Neural cell (in vitro differentiated cells): ENCODE data around the gene SLC12A3. TPM values are rescaled to one million over a fixed set of nuclear protein-coding genes. Genes with fewer than 3 reads are reported as not detected.

Experiments
- H2AFZ ChIP-seq: fragments of 200-600, 300-800 bp; sonication (generic), shearing (Covaris generic); 2 replicates; pipeline ENCODE4 v1.6.0; 2014; ENCODE audit warnings: low read depth, mild to moderate bottlenecking, antibody characterized with exemption, low read length, moderate library complexity
- H3F3A ChIP-seq: fragments of 200-600 bp; shearing (Covaris generic); 2 replicates; pipeline ENCODE4 v1.6.1; 2016; ENCODE audit warnings: mild to moderate bottlenecking, moderate library complexity, mixed read lengths, antibody characterized with exemption, low read length; ENCODE audit not compliant: insufficient read depth, poor library complexity, severe bottlenecking
- H3K27ac ChIP-seq: fragments of 200-600, 300-800 bp; sonication (generic), shearing (Covaris generic); 2 replicates; pipeline ENCODE4 v1.5.1; 2014; ENCODE audit warnings: mild to moderate bottlenecking, low read length, moderate library complexity
- H3K27me3 ChIP-seq: fragments of 300-800, 200-600 bp; sonication (generic), shearing (Covaris generic); 2 replicates; pipeline ENCODE4 v1.6.0; 2014; ENCODE audit warnings: mild to moderate bottlenecking, low read depth, low read length, moderate library complexity; ENCODE audit not compliant: insufficient read depth
- H3K36me3 ChIP-seq: fragments of 300-800, 200-600 bp; sonication (generic), shearing (Covaris generic); 2 replicates; pipeline ENCODE4 v1.5.1; 2014; ENCODE audit warnings: mild to moderate bottlenecking, antibody characterized with exemption, low read length, moderate library complexity; ENCODE audit not compliant: insufficient read depth
- H3K4me2 ChIP-seq: fragments of 300-800, 200-600 bp; sonication (generic), shearing (Covaris generic); 2 replicates; pipeline ENCODE4 v1.6.0; 2014; ENCODE audit warnings: mild to moderate bottlenecking, low read length
- H3K4me3 ChIP-seq: fragments of 300-800, 200-600 bp; sonication (generic), shearing (Covaris generic); 2 replicates; pipeline ENCODE4 v1.5.1; 2014; ENCODE audit warnings: mild to moderate bottlenecking, low read length, moderate library complexity
- H3K79me2 ChIP-seq: fragments of 200-600 bp; shearing (Covaris generic); replicated peaks from 2 replicates; pipeline ENCODE4 v1.6.0; 2014; ENCODE audit warnings: mild to moderate bottlenecking, low read length, moderate library complexity; ENCODE audit not compliant: insufficient read depth
- H3K9ac ChIP-seq: fragments of 300-800, 200-600 bp; sonication (generic), shearing (Covaris generic); 2 replicates; pipeline ENCODE4 v1.6.1; 2016; ENCODE audit warnings: mild to moderate bottlenecking, low read length, mixed read lengths
- H3K9me2 ChIP-seq: fragments of 200-600 bp; shearing (Covaris generic); 2 replicates; pipeline ENCODE4 v1.6.1; 2016; ENCODE audit warnings: mild to moderate bottlenecking, low read length, mixed read lengths; ENCODE audit not compliant: insufficient read depth
- H3K9me3 ChIP-seq: fragments of 200-600, 300-800 bp; sonication (generic), shearing (Covaris generic); 2 replicates; pipeline ENCODE4 v1.6.1; 2016; ENCODE audit warnings: mild to moderate bottlenecking, mixed run types, low read length, moderate library complexity, mixed read lengths
- H4K20me1 ChIP-seq: fragments of 200-600 bp; shearing (Covaris generic); 2 replicates; pipeline ENCODE4 v1.6.1; 2016; ENCODE audit warnings: mild to moderate bottlenecking, mixed run types; ENCODE audit not compliant: insufficient read depth
- EP300 ChIP-seq: fragments of 450-650 bp; conservative IDR thresholded peaks from 2 replicates; pipeline ENCODE4 v1.6.1; 2014; ENCODE audit warnings: antibody characterized with exemption, mild to moderate bottlenecking, moderate library complexity; ENCODE audit not compliant: poor library complexity, severe bottlenecking
- EZH2 ChIP-seq: fragments of 200-600, 300-800 bp; shearing (Covaris generic), sonication (generic); IDR thresholded peaks from 2 replicates; pipeline ENCODE4 v1.6.1; 2014; ENCODE audit warnings: antibody characterized with exemption, low read length, borderline replicate concordance, mild to moderate bottlenecking; ENCODE audit not compliant: insufficient read depth, poor library complexity, severe bottlenecking
- MXI1 ChIP-seq: fragments of 450-650 bp; conservative IDR thresholded peaks from 2 replicates; pipeline ENCODE4 v1.6.1; 2014; ENCODE audit warnings: antibody characterized with exemption, mild to moderate bottlenecking; ENCODE audit not compliant: poor library complexity, severe bottlenecking
- POLR2AphosphoS5 ChIP-seq: IDR thresholded peaks from 2 replicates; pipeline ENCODE4 v1.6.1; 2012
- RAD21 ChIP-seq: fragments of 450-650 bp; conservative IDR thresholded peaks from 2 replicates; pipeline ENCODE4 v1.6.1; 2014; ENCODE audit warnings: antibody characterized with exemption, mild to moderate bottlenecking, moderate library complexity
- SMC3 ChIP-seq: fragments of 450-650 bp; conservative IDR thresholded peaks from 2 replicates; pipeline ENCODE4 v1.6.1; 2014; ENCODE audit warnings: antibody characterized with exemption, mild to moderate bottlenecking, moderate library complexity; ENCODE audit not compliant: poor library complexity
- TAF1 ChIP-seq: IDR thresholded peaks from 2 replicates; pipeline ENCODE4 v1.6.1; 2012; ENCODE audit warnings: low read depth
- polyA minus RNA-seq: library from RNA; depleted of rRNA, polyadenylated mRNA; stranded (reverse); fragments of >200 nt; gene quantifications from 2 replicates; pipeline ENCODE4 v1.2.3, GENCODE V29; 2014
- polyA plus RNA-seq: library from polyadenylated mRNA; depleted of rRNA; stranded (reverse); fragments of >200 nt; gene quantifications from 2 replicates; pipeline ENCODE4 v1.2.3, GENCODE V29; 2014
- TF ChIP-seq, protein P1 (sequence below): IDR thresholded peaks from 2 replicates; pipeline ENCODE4 v1.6.1; 2012; ENCODE audit warnings: borderline replicate concordance
- TF ChIP-seq, protein P2 (sequence below): fragments of 450-650 bp; IDR thresholded peaks from 2 replicates; pipeline ENCODE4 v1.5.1; 2014; ENCODE audit warnings: antibody characterized with exemption, mild to moderate bottlenecking, moderate library complexity; ENCODE audit not compliant: poor library complexity, severe bottlenecking

SLC12A3 gene
- polyA plus RNA-seq (0.09 TPM in 1 of 2 replicates, not detected in the other), polyA minus RNA-seq (not detected in 2 replicates)

DNA sequence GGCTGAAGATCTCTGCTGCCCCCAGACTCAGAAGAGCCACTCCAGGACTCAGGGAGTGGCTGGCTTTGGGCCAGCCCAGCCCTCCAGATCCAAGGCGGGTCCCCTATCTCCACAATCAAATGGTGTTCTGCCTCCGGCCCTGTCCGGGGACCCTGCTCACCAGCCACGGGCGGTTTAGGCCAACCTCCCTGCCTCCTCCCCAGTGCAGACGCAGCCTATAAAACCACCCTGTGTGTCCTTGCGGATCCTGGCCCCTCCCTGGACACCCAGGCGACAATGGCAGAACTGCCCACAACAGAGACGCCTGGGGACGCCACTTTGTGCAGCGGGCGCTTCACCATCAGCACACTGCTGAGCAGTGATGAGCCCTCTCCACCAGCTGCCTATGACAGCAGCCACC lies at the start of gene SLC12A3:
TSS of gene SLC12A3 (plus strand) at position 248 of the 400 bp plus-strand sequence. CDS start at position 277, 29 bp downstream.
- H3K9me2 ChIP-seq: no peaks in the 10 kb centered on the region
- no peak within 1 kb of the TSS for H3K4me3 ChIP-seq
- H3K79me2 ChIP-seq: no peaks in the 10 kb centered on the region
- H4K20me1 ChIP-seq: no peaks in the 10 kb centered on the region
- no peaks in the 10 kb centered on the region for H3K9me3 ChIP-seq
- H2AFZ ChIP-seq: no peak within 1 kb of the TSS
- TF ChIP-seq MXI1: no peak
- TF ChIP-seq POLR2AphosphoS5: no peak
- TF ChIP-seq TAF1: no peak
- no peak for TF ChIP-seq RAD21
- no peak for TF ChIP-seq EP300
- TF ChIP-seq, protein P1, sequence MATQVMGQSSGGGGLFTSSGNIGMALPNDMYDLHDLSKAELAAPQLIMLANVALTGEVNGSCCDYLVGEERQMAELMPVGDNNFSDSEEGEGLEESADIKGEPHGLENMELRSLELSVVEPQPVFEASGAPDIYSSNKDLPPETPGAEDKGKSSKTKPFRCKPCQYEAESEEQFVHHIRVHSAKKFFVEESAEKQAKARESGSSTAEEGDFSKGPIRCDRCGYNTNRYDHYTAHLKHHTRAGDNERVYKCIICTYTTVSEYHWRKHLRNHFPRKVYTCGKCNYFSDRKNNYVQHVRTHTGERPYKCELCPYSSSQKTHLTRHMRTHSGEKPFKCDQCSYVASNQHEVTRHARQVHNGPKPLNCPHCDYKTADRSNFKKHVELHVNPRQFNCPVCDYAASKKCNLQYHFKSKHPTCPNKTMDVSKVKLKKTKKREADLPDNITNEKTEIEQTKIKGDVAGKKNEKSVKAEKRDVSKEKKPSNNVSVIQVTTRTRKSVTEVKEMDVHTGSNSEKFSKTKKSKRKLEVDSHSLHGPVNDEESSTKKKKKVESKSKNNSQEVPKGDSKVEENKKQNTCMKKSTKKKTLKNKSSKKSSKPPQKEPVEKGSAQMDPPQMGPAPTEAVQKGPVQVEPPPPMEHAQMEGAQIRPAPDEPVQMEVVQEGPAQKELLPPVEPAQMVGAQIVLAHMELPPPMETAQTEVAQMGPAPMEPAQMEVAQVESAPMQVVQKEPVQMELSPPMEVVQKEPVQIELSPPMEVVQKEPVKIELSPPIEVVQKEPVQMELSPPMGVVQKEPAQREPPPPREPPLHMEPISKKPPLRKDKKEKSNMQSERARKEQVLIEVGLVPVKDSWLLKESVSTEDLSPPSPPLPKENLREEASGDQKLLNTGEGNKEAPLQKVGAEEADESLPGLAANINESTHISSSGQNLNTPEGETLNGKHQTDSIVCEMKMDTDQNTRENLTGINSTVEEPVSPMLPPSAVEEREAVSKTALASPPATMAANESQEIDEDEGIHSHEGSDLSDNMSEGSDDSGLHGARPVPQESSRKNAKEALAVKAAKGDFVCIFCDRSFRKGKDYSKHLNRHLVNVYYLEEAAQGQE: no peak
- TF ChIP-seq EZH2: no peak
- TF ChIP-seq, protein P2, sequence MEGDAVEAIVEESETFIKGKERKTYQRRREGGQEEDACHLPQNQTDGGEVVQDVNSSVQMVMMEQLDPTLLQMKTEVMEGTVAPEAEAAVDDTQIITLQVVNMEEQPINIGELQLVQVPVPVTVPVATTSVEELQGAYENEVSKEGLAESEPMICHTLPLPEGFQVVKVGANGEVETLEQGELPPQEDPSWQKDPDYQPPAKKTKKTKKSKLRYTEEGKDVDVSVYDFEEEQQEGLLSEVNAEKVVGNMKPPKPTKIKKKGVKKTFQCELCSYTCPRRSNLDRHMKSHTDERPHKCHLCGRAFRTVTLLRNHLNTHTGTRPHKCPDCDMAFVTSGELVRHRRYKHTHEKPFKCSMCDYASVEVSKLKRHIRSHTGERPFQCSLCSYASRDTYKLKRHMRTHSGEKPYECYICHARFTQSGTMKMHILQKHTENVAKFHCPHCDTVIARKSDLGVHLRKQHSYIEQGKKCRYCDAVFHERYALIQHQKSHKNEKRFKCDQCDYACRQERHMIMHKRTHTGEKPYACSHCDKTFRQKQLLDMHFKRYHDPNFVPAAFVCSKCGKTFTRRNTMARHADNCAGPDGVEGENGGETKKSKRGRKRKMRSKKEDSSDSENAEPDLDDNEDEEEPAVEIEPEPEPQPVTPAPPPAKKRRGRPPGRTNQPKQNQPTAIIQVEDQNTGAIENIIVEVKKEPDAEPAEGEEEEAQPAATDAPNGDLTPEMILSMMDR: no peak
- TF ChIP-seq SMC3: no peak
- H3K27ac ChIP-seq: no peak within 1 kb of the TSS
- no peak within 1 kb of the TSS for H3K4me2 ChIP-seq
- H3K9ac ChIP-seq: no peak within 1 kb of the TSS
- H3K27me3 ChIP-seq: no peaks in the 10 kb centered on the region
- no peaks in the 10 kb centered on the region for H3F3A ChIP-seq
- no peaks in the 10 kb centered on the region for H3K36me3 ChIP-seq

DNA sequence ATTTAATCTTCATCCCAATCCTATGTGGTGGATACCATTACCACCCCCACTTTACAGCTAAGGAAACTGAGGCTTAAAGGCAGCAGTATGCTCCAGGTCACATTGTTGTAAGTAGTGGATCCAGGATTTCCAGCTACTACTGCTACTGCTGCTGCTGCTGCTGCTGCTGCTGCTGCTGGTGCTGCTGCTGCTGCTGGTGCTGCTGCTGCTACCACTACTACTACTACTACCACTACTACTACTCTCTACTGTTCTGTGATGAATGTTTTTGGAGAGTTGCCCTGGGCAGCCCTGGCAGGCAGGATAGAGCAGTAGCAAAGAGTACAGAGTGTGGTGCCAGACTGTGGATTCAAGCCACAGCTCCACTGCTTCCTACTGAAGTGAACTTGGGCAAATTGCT lies 49.3 kb upstream of the SLC12A3 start:
- Histone ChIP-seq H3K79me2 (no peaks in the 10 kb centered on the region), H3K36me3 (peaks cover 8% of the 10 kb centered on the region), H3K9me3 (no peaks in the 10 kb centered on the region), H3K9ac (no peak overlapping the region), H3F3A (no peaks in the 10 kb centered on the region), H3K4me3 (no peak overlapping the region), H2AFZ (no peak overlapping the region), H4K20me1 (no peaks in the 10 kb centered on the region), H3K27ac (no peak overlapping the region), H3K4me2 (no peak overlapping the region), H3K9me2 (no peaks in the 10 kb centered on the region), H3K27me3 (no peaks in the 10 kb centered on the region)
- TF ChIP-seq, protein P2: no peak
- no peak for TF ChIP-seq TAF1
- TF ChIP-seq RAD21: no peak
- no peak for TF ChIP-seq EP300
- no peak for TF ChIP-seq EZH2
- TF ChIP-seq, protein P1: no peak
- no peak for TF ChIP-seq SMC3
- TF ChIP-seq POLR2AphosphoS5: no peak
- TF ChIP-seq MXI1: no peak
